PC-9 (cell line): ENCODE measurements around the gene UNC13B.

Experiments
- CTCF ChIP-seq: fragments of 200-600 bp; sonication (generic); conservative IDR thresholded peaks from 2 replicates; pipeline ENCODE4 v1.6.1; 2017; ENCODE audit warnings: mixed run types, antibody characterized with exemption, mild to moderate bottlenecking, moderate library complexity
- EZH2 ChIP-seq: fragments of 200-600 bp; sonication (generic); IDR thresholded peaks from 2 replicates; pipeline ENCODE4 v1.8.0; 2017; ENCODE audit warnings: antibody characterized with exemption, low read depth

- no peak for TF ChIP-seq CTCF
- TF ChIP-seq EZH2 = no peak
These were observed 235.4 kb downstream of the UNC13B start for GRCh38 chr9:35397216-35397698.
